Endodermal cell (in vitro differentiated cells): ENCODE measurements around the gene ISYNA1. TPM values are rescaled to one million over a fixed set of nuclear protein-coding genes. Genes with fewer than 3 reads are reported as not detected.

Experiments used
- DNase-seq: peaks from one replicate; pipeline ENCODE4 v3.0.0-alpha.2; 2017
- H3K27ac ChIP-seq: 2 replicates; pipeline ENCODE4 v1.5.1; 2013; ENCODE audit warnings: mild to moderate bottlenecking, low read depth, low read length, moderate library complexity
- H3K27me3 ChIP-seq: 2 replicates; pipeline ENCODE4 v1.6.1; 2013; ENCODE audit warnings: mild to moderate bottlenecking, low read length, moderate library complexity; ENCODE audit not compliant: insufficient read depth, control insufficient read depth, poor library complexity, severe bottlenecking
- H3K36me3 ChIP-seq: 2 replicates; pipeline ENCODE4 v1.7.0; 2013; ENCODE audit warnings: mild to moderate bottlenecking, low read length, moderate library complexity; ENCODE audit not compliant: control insufficient read depth, insufficient read depth
- H3K4me1 ChIP-seq: one replicate; pipeline ENCODE4 v1.7.0; 2013; ENCODE audit warnings: low read length; ENCODE audit not compliant: control insufficient read depth, insufficient read depth
- H3K4me3 ChIP-seq: 2 replicates; pipeline ENCODE4 v1.5.1; 2013; ENCODE audit warnings: mild to moderate bottlenecking, low read length, moderate library complexity
- H3K9ac ChIP-seq: 2 replicates; pipeline ENCODE4 v1.6.1; 2013; ENCODE audit warnings: mild to moderate bottlenecking, low read length, moderate library complexity; ENCODE audit not compliant: poor library complexity, severe bottlenecking; ENCODE audit errors: extremely low read depth
- H3K9me3 ChIP-seq: 2 replicates; pipeline ENCODE4 v1.6.1; 2013; ENCODE audit warnings: mild to moderate bottlenecking, low read length, moderate library complexity; ENCODE audit not compliant: control insufficient read depth
- H3K27ac Mint-ChIP-seq: 2 replicates; pipeline ENCODE4 v1.8.0; 2020; ENCODE audit warnings: mixed read lengths
- H3K27me3 Mint-ChIP-seq: 2 replicates; pipeline ENCODE4 v1.8.0; 2021; ENCODE audit warnings: mild to moderate bottlenecking, mixed read lengths; ENCODE audit not compliant: insufficient read depth
- H3K36me3 Mint-ChIP-seq: 2 replicates; pipeline ENCODE4 v1.8.0; 2020; ENCODE audit warnings: low read depth, mixed read lengths
- H3K4me1 Mint-ChIP-seq: 2 replicates; pipeline ENCODE4 v1.8.0; 2020; ENCODE audit warnings: mixed read lengths
- H3K4me3 Mint-ChIP-seq: 2 replicates; pipeline ENCODE4 v1.8.0; 2020; ENCODE audit warnings: mild to moderate bottlenecking, moderate library complexity, mixed read lengths
- H3K9me3 Mint-ChIP-seq: 2 replicates; pipeline ENCODE4 v1.8.0; 2020; ENCODE audit warnings: mild to moderate bottlenecking, mixed read lengths
- WGBS, 2 experiments: methylation state at CpG; one replicate each; pipeline versions ENCODE4 v1.1.5 to v1.1.7; 2013; ENCODE audit warnings: missing lambda C conversion rate in 2 of 2, mixed read lengths in 1 of 2; ENCODE audit not compliant: insufficient coverage in 1 of 2, insufficient read length in 1 of 2; 5-methylcytosine and 5-hydroxymethylcytosine counted together
- total RNA-seq, 2 donors: library from RNA; stranded (reverse); fragmentation: NEBNext Ultra II Directional in 1 of 2; extraction: Animal tissue kit (Norgen Biotek cat#: 25700) in 1 of 2; gene quantifications; 2 replicates in 1 of 2; 3 replicates in 1 of 2; pipeline ENCODE4 v1.2.1, GENCODE V29; 2021
- TF ChIP-seq, protein P1 (sequence below): fragments of 200-600 bp; sonication (generic); conservative IDR thresholded peaks from 2 replicates; pipeline ENCODE4 v1.5.0; 2021; ENCODE audit warnings: antibody characterized with exemption, mild to moderate bottlenecking

The ISYNA1 gene
- total RNA-seq, 2 donors from 2014 or later: 156 to 212 TPM

DNA sequence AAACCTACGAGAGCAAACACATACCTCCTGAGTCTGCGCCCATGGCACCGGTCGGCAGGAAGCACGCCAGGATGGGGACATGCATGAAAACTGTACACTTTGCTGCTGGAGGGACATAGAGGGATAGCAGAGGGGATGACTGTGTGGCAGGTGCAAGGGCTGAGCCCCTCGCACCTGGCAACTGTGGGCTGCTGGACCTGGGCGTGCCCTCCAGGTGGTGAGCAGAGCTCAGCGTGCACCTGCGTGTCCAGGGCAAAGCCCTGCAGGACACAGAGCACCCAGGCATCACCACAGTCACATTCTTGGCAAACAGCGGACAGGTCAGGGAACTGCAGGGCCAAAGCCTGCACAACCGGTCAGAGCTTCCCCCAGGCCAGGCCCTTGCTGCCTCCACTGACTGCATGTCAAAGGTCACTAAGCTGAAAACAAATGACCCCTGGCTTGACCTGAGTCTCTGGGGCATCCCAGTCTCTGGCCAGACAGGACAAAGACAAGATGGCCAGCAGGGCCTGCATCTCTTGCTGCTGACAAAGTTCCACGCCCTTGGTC lies 9.0 kb upstream of the ISYNA1 start:
- no peak overlapping the region for H3K9ac ChIP-seq
- Mint-ChIP-seq H3K36me3 (peaks cover 21% of the 10 kb centered on the region), H3K9me3 (peaks cover 3% of the 10 kb centered on the region), H3K27ac (no peak overlapping the region), H3K4me1 (peaks cover 1% of the 10 kb centered on the region), H3K27me3 (no peaks in the 10 kb centered on the region), H3K4me3 (no peak overlapping the region)
- peak overlapping the region; percentile 10 for H3K27ac ChIP-seq
- H3K9me3 ChIP-seq: no peaks in the 10 kb centered on the region
- WGBS, 2 experiments: 88 to 89% methylated on average over 12 of the region's 12 CpGs
- H3K4me1 ChIP-seq: no peaks in the 10 kb centered on the region
- TF ChIP-seq, protein P1, sequence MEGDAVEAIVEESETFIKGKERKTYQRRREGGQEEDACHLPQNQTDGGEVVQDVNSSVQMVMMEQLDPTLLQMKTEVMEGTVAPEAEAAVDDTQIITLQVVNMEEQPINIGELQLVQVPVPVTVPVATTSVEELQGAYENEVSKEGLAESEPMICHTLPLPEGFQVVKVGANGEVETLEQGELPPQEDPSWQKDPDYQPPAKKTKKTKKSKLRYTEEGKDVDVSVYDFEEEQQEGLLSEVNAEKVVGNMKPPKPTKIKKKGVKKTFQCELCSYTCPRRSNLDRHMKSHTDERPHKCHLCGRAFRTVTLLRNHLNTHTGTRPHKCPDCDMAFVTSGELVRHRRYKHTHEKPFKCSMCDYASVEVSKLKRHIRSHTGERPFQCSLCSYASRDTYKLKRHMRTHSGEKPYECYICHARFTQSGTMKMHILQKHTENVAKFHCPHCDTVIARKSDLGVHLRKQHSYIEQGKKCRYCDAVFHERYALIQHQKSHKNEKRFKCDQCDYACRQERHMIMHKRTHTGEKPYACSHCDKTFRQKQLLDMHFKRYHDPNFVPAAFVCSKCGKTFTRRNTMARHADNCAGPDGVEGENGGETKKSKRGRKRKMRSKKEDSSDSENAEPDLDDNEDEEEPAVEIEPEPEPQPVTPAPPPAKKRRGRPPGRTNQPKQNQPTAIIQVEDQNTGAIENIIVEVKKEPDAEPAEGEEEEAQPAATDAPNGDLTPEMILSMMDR: no peak
- DNase-seq: no peak
- H3K36me3 ChIP-seq: peaks cover 14% of the 10 kb centered on the region
- no peaks in the 10 kb centered on the region for H3K27me3 ChIP-seq
- no peak overlapping the region for H3K4me3 ChIP-seq

DNA sequence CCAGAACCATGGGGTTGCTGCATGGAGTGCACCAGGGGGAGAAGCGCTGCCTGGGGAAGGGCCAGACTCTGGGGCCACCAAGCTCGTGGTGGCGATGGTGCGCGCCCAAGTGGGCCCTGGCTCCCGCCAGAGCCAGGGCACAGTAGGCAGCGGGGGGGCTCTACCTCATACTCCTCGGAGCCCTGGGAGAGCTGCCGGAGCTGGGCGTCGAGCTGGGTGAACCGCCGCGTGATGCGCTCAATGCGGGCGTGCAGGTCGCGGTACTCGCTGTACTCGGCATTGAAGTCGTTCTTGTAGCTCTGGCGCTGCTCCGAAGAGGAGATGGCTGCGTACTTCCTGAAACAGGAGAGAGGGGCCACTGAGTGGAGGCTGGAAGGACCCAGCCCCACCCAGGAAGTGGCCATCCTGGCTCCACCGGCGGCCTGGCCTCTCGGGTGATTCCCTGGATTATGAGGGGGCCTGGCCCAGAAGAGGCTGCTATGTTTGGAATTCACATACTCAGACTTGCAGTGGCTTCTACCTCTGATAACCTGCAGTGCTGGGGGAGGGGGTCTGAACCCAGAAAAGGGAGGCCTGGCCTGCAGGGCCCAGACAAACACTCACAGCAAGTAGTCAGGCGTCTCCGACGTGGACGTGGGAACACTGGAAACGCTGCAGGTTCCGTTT lies 8.3 kb upstream of the ISYNA1 start:
- H3K9me3 Mint-ChIP-seq: peaks cover 3% of the 10 kb centered on the region
- DNase-seq: no peak
- no peak overlapping the region for H3K27ac Mint-ChIP-seq
- Histone ChIP-seq H3K4me1 (no peaks in the 10 kb centered on the region), H3K9ac (no peak overlapping the region), H3K36me3 (peaks cover 14% of the 10 kb centered on the region), H3K27ac (no peak overlapping the region), H3K27me3 (no peaks in the 10 kb centered on the region), H3K9me3 (no peaks in the 10 kb centered on the region), H3K4me3 (no peak overlapping the region)
- peaks cover 1% of the 10 kb centered on the region for H3K4me1 Mint-ChIP-seq
- peaks cover 21% of the 10 kb centered on the region for H3K36me3 Mint-ChIP-seq
- TF ChIP-seq, protein P1: no peak
- no peak overlapping the region for H3K4me3 Mint-ChIP-seq
- H3K27me3 Mint-ChIP-seq: no peaks in the 10 kb centered on the region
- 95% methylated on average over 32 to 34 of the region's 34 CpGs for WGBS, 2 experiments

DNA sequence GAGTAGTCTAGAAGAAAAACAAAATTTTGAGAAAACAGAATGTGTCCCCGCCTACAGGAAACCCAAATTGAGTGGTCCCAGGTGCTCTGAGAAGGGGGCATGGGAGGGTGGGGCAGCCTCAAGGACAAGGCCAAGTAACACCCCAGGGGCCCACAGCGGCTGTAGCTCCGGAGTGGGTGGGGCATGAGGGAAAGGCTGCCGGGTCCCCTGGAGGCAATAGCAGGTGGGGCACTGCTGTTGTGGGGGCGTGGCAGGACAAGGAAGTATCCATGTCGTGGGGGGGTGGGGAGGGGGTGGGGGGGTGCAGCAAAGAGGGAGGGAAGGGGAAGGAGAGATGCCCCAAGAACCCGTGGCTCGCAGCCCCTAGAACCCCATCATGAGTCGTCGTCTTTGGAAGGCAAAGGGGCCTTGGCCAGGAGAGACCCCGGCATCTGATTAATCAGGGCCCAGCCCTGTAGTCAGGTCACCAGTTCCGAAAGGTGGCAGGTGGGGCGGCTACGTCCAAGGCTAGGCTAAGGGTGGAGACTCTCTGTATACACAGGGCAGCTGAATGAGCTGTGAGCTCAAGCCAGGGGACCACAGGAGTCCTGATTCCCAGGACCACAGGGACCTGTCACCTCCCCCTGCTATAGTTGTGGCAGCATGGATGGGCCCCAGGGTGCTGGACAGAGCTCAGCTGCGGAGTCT lies 7.5 kb upstream of the ISYNA1 start:
- H3K27me3 Mint-ChIP-seq: no peaks in the 10 kb centered on the region
- H3K9me3 Mint-ChIP-seq: peaks cover 3% of the 10 kb centered on the region
- peaks cover 19% of the 10 kb centered on the region for H3K36me3 Mint-ChIP-seq
- H3K4me3 Mint-ChIP-seq: no peak overlapping the region
- no peaks in the 10 kb centered on the region for H3K4me1 Mint-ChIP-seq
- Histone ChIP-seq H3K27ac (no peak overlapping the region), H3K9me3 (no peaks in the 10 kb centered on the region), H3K36me3 (peaks cover 11% of the 10 kb centered on the region), H3K9ac (no peak overlapping the region), H3K4me1 (no peaks in the 10 kb centered on the region), H3K27me3 (no peaks in the 10 kb centered on the region), H3K4me3 (no peak overlapping the region)
- 92 to 98% methylated on average over 10 to 15 of the region's 15 CpGs for WGBS, 2 experiments
- no peak for DNase-seq
- TF ChIP-seq, protein P1: no peak
- no peak overlapping the region for H3K27ac Mint-ChIP-seq
